ENCODE data around the gene VOPP1.

Gene VOPP1

GRCh38 chr7:55504967-55505658 lies 67.2 kb downstream of the VOPP1 start:
- DNase-seq = no peak

GRCh38 chr7:55504093-55504859 lies 68.0 kb downstream of the VOPP1 start:
- DNase-seq = no peak

- no peak for DNase-seq
These were observed 69.4 kb downstream of the VOPP1 start for GRCh38 chr7:55502858-55503440.

- no peak for DNase-seq
These were observed 70.0 kb downstream of the VOPP1 start for GRCh38 chr7:55502124-55502857.

GRCh38 chr7:55501611-55502010 lies 70.7 kb downstream of the VOPP1 start:
- DNase-seq = no peak

- no peak for DNase-seq
These were observed 72.1 kb downstream of the VOPP1 start for GRCh38 chr7:55500117-55500756.

- DNase-seq = no peak
These were observed 72.7 kb downstream of the VOPP1 start for GRCh38 chr7:55499591-55499990.

- no peak for DNase-seq
These were observed 73.5 kb downstream of the VOPP1 start for GRCh38 chr7:55498770-55499169.

- DNase-seq = no peak
These were observed 74.2 kb downstream of the VOPP1 start for GRCh38 chr7:55498142-55498541.

GRCh38 chr7:55497521-55497920 lies 74.8 kb downstream of the VOPP1 start:
- DNase-seq = no peak

GRCh38 chr7:55496906-55497305 lies 75.4 kb downstream of the VOPP1 start:
- no peak for DNase-seq

- DNase-seq = no peak
These were observed 77.4 kb downstream of the VOPP1 start for GRCh38 chr7:55494951-55495350.

GRCh38 chr7:55493408-55493807 lies 78.9 kb downstream of the VOPP1 start:
- DNase-seq = no peak

GRCh38 chr7:55491346-55491745 lies 81.0 kb downstream of the VOPP1 start:
- no peak for DNase-seq

- DNase-seq = no peak
These were observed 82.2 kb downstream of the VOPP1 start for GRCh38 chr7:55490099-55490498.

GRCh38 chr7:55489552-55489951 lies 82.8 kb downstream of the VOPP1 start:
- DNase-seq = no peak

- no peak for DNase-seq
These were observed 83.4 kb downstream of the VOPP1 start for GRCh38 chr7:55488804-55489340.

GRCh38 chr7:55488216-55488615 lies 84.1 kb downstream of the VOPP1 start:
- DNase-seq = no peak

GRCh38 chr7:55486991-55487390 lies 85.3 kb downstream of the VOPP1 start:
- DNase-seq = no peak

- no peak for DNase-seq
These were observed 86.1 kb downstream of the VOPP1 start for GRCh38 chr7:55486192-55486590.

- DNase-seq = no peak
These were observed 86.7 kb downstream of the VOPP1 start for GRCh38 chr7:55485501-55486191.

- no peak for DNase-seq
These were observed 87.5 kb downstream of the VOPP1 start for GRCh38 chr7:55484834-55485233.
